Chondrocyte (in vitro differentiated cells): ENCODE measurements around the gene DCHS2. TPM values are rescaled to one million over a fixed set of nuclear protein-coding genes. Genes with fewer than 3 reads are reported as not detected.

Experiments
- DNase-seq: peaks from one replicate; pipeline ENCODE4 v3.0.0; 2021; ENCODE audit warnings: mixed read lengths, low spot score
- H3K27ac Mint-ChIP-seq: one replicate; pipeline ENCODE4 v1.8.0; 2021; ENCODE audit warnings: mild to moderate bottlenecking, moderate library complexity, mixed read lengths; ENCODE audit not compliant: unreplicated experiment
- H3K27me3 Mint-ChIP-seq: 2 replicates; pipeline ENCODE4 v1.8.0; 2021; ENCODE audit warnings: low read depth, mixed read lengths
- H3K36me3 Mint-ChIP-seq: 2 replicates; pipeline ENCODE4 v1.8.0; 2021; ENCODE audit warnings: low read depth, mixed read lengths
- H3K4me1 Mint-ChIP-seq: 2 replicates; pipeline ENCODE4 v1.8.0; 2021; ENCODE audit warnings: low read depth, mild to moderate bottlenecking, mixed read lengths
- H3K4me3 Mint-ChIP-seq: one replicate; pipeline ENCODE4 v1.8.0; 2021; ENCODE audit warnings: mild to moderate bottlenecking, moderate library complexity, mixed read lengths; ENCODE audit not compliant: unreplicated experiment
- H3K9me3 Mint-ChIP-seq: 2 replicates; pipeline ENCODE4 v1.8.0; 2021; ENCODE audit warnings: low read depth, mixed read lengths
- CTCF ChIP-seq: fragments of 200-600 bp; sonication (generic); IDR thresholded peaks from 2 replicates; pipeline ENCODE4 v1.5.0; 2021; ENCODE audit warnings: antibody characterized with exemption, mild to moderate bottlenecking, moderate library complexity
- total RNA-seq: library from RNA; stranded (reverse); gene quantifications from 3 replicates; pipeline ENCODE4 v1.2.1, GENCODE V29; 2021

DCHS2 gene
- total RNA-seq, 1 donor from 2014 or later = not detected

- peaks cover 26% of the 10 kb centered on the region for H3K27me3 Mint-ChIP-seq
- no peak overlapping the region for H3K27ac Mint-ChIP-seq
- DNase-seq = no peak
- peaks cover 5% of the 10 kb centered on the region for H3K9me3 Mint-ChIP-seq
- TF ChIP-seq CTCF = no peak
- H3K4me1 Mint-ChIP-seq = no peaks in the 10 kb centered on the region
- H3K36me3 Mint-ChIP-seq = no peaks in the 10 kb centered on the region
- H3K4me3 Mint-ChIP-seq = no peak overlapping the region
Measured at GRCh38 chr4:154478547-154478946, 13.1 kb downstream of the DCHS2 start.

- Mint-ChIP-seq H3K4me3 (no peak overlapping the region), H3K36me3 (no peaks in the 10 kb centered on the region), H3K9me3 (peaks cover 5% of the 10 kb centered on the region), H3K4me1 (no peaks in the 10 kb centered on the region), H3K27me3 (peaks cover 31% of the 10 kb centered on the region), H3K27ac (no peak overlapping the region)
- no peak for TF ChIP-seq CTCF
- no peak for DNase-seq
Measured at GRCh38 chr4:154478128-154478527, 13.5 kb downstream of the DCHS2 start.

- TF ChIP-seq CTCF = no peak
- Mint-ChIP-seq H3K9me3 (peaks cover 5% of the 10 kb centered on the region), H3K27me3 (peaks cover 45% of the 10 kb centered on the region), H3K27ac (no peak overlapping the region), H3K4me1 (no peaks in the 10 kb centered on the region), H3K36me3 (no peaks in the 10 kb centered on the region), H3K4me3 (no peak overlapping the region)
- no peak for DNase-seq
Measured at GRCh38 chr4:154476232-154476631, 15.4 kb downstream of the DCHS2 start.

- Mint-ChIP-seq H3K36me3 (no peaks in the 10 kb centered on the region), H3K4me3 (no peak overlapping the region), H3K27ac (no peak overlapping the region), H3K4me1 (no peaks in the 10 kb centered on the region), H3K9me3 (peaks cover 5% of the 10 kb centered on the region), H3K27me3 (peaks cover 48% of the 10 kb centered on the region)
- no peak for DNase-seq
- TF ChIP-seq CTCF = no peak
Measured at GRCh38 chr4:154475820-154476219, 15.8 kb downstream of the DCHS2 start.

- Mint-ChIP-seq H3K4me1 (no peaks in the 10 kb centered on the region), H3K27ac (no peak overlapping the region), H3K36me3 (no peaks in the 10 kb centered on the region), H3K27me3 (peaks cover 53% of the 10 kb centered on the region), H3K4me3 (no peak overlapping the region), H3K9me3 (no peaks in the 10 kb centered on the region)
- TF ChIP-seq CTCF = no peak
- DNase-seq = no peak
Measured at GRCh38 chr4:154473497-154473896, 18.1 kb downstream of the DCHS2 start.
